GF-D8 (cell line): Measurements from ENCODE around the gene SPEN.
"Not testable (repeated sequence)": the region's sequence is repeated elsewhere in the genome, so short reads cannot be mapped to it uniquely, and the experiment has no call there.

Experiments used
- DNase-seq: peaks from one replicate; lab custom pipeline; 2025; lab: John Stamatoyannopoulos, UW

Gene SPEN

DNA sequence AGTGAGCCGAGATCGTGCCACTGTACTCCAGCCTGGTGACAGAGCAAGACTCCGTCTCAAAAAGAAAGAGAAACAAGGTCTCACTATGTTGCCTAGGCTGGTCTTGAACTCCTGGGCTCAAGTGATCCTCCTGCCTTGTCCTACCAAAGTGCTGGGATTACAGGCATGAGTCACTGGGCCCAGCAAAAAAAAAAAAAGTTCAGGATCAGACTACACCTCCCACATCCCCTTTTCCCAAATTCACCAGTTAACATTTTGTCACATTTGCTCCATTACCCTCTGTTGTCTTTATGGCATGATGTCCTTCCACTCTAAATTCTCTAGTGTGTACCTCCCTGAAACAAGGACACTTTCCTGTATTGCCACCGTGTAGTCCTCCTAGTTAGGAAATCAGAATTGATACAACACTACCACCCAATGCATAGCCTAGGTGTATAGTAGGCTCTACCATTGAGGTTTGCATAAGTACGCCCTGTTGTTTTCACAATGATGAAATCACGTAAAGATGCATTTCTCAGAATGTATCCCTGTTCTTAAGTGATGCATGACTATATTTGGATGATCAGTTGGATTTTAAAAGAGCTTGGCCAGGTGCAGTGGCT, 10.7 kb downstream of the SPEN start:
- no peak for DNase-seq

DNA sequence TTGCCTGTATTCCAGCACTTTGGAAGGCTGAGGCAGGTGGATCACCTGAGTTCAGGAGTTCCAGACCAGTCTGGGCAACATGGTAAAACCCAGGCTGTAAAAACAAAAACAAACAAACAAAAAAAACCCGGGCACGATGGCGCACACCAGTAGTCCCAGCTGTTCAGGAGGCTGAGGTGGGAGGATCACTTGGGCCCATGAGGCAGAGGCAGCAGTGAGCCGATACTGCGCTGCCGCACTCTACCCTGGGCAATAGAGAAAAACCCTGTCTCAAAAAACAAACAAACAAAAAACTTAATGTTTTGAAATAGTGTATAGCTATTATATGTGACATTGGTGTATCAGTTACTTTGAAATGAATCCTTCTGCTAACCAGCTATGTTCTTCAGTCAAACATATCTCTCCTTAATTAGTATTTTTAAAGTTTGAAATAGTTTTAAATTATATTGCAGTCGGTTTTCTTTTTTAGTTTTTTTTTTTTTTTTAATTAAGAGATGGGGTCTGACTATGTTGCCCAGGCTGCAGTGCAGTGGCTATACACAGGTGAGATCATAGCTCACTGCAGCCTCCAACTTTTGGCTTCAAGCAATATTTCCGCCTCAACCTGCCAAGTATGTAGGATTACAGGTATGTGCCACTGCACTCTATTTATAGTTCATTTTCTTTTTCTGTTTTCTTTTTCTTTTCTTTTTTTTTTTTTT, 11.3 kb downstream of the SPEN start:
- no peak for DNase-seq

DNA sequence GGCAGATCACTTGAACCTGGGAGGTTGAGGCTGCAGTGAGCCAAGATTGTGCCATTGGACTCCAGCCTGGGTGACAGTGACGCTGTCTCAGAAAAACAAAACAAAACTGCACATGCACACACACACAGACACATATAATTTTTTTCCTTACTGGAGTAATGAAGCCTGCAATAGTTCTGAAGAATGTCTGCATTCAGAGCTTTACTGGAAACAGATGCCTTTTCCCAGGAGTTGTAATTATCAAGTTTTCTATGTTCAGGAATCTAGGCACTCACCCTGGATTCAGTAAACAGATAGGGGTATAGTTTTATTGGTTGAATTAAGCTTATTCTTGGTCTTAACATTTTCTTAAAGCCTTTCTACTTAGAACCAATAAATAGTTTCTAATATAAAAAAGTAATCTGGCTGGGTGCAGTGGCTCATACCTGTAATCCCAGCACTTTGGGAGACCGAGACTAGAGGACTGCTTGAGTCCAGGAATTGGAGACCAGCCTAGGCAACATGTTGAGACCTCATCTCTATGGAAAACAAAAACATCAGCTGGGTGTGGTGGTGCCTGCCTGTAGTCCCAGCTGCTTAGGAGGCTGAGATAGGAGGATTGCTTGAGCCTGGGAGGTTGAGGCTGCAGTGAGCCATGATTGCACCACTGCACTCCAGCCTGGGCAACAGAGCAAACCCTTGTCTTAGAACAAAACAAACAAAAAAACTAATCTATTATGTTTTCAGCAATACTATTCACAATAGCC, 15.8 kb downstream of the SPEN start:
- no peak for DNase-seq

DNA sequence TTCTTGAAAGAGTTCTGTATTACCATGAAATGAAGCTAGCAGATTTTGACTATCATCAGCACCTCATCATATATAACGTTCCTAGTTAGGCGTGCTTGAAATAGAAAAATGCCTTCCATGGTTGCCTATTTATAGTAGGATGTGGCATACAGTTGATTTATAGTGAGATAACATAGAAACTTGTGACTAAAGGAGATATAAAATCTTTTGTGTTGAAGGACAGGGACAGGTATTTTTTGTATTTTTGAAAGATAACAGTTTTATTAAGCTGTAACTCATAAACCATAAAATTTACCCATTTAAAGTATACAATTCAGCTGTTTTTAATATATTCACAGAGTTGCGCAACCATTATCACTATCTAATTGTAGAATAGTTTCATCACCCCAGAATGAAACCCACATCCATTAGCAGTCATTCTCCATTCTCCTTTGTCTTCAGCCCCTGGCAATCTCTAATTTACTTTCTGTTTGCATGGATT, 19.3 kb downstream of the SPEN start:
- no peak for DNase-seq

DNA sequence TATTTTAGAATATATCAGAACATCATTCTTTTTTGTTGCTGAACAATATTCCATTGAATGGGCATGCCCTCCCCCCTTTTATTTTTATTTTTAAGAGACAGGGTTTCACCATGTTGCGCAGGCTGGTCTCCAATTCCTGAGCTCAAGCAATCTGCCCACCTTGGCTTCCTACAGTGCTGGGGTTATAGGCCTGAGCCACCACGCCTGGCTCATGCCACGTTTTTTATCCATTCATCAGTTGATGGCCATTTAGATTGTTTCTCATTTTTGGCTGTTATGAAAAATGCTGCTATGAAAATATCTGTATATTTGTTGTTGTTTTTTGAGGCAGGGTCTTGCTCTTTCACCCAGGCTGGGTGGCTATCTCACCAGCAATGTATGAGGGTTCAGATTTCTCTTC, 19.8 kb downstream of the SPEN start:
- no peak for DNase-seq

DNA sequence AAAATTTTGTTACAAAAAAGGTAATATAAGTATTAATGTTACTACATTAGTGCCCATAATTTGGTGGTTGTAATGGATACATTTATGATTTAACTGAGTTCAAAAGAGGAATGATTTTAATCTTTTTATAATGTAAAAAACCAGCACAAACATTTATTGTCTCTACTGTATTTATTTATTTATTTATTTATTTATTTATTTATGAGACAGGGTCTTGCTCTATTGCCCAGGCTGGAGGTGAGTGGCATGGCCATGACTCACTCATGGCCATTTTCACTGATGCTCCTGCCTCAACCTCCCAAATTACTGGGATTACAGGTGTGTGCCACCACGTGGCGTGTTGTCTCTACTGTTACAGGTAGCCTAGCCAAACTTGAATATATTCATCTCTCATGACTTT, 21.9 kb downstream of the SPEN start:
- no peak for DNase-seq

DNA sequence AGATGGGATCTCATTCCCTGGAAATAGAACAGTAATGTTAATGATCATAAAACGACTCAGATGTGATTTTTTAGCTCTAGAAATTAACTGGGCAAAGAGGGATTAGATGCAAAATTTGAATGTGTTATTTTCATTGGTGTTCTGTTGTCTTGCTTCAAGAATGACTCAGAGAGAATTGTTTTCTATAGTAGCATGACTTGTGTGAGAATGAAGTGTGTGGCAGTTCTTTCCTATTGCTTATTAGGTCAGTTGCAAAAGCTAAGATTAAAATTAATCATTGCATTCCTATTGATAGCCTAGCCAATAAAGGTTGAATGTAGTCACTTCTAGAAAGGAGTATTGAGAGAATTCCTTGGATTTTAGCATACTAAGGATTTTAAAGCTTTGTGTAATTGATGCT, 22.9 kb downstream of the SPEN start:
- no peak for DNase-seq

DNA sequence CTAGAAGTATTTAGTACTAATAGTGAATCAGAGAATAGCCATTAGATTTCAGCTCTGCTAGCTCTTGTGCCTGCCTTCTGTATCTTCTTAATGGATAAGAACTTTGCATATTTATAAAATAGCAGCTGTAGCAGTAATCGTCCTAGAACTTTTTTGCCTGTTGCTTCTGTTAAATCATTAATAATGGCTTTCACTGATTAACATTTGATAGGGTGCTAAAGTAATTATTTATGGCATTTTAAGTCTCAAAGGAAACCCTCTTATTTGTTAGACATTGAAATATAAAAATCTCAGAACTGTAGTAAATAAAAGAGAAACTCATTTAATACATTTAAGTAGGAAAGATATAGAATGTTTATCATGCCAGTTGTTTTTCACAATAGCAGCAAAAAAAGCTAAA, 27.0 kb downstream of the SPEN start:
- no peak for DNase-seq

DNA sequence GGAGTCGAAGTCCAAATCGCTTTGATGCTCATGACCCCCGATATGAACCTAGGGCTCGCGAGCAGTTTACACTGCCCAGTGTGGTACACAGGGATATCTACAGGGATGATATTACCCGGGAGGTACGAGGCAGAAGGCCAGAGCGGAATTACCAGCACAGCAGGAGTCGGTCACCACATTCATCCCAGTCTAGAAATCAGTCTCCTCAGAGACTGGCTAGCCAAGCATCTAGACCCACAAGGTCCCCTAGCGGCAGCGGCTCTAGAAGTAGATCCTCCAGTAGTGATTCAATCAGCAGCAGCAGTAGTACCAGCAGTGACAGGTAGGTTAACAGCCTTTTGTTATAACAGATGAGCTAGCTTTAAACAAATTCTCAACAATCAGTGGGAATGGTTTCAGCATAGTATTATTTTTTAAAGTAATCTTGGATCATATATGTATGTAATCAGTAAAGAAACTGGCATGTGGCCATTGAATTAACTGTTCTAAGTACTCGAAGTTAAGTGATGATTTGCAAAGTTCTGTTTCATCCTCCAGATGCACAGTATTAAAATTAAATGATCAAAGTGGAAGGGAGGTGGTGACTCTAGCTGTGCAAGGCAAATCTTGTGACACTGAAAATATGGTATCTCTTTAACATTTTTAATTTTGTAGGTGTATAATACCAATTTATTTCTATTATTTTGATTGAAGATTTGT, 29.0 kb downstream of the SPEN start:
- DNase-seq: no peak

DNA sequence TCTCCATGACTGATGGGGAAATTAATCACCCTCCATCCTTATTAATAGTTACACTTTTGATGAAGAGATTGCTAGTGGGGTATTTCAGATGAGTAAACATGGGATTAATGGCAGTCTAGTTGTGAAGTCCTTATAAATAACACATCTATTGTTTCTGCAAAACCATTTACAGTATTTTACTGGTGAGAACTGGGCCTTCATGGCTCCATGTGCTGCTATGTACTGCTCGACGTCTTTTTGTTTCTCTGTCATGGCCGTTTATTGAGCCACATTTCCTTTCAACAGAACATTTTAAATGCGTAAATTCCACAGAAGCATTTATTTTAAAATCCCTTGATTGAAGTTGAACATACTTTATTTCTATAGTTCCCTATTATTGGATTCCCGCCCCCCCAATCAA, 34.5 kb downstream of the SPEN start:
- no peak for DNase-seq

DNA sequence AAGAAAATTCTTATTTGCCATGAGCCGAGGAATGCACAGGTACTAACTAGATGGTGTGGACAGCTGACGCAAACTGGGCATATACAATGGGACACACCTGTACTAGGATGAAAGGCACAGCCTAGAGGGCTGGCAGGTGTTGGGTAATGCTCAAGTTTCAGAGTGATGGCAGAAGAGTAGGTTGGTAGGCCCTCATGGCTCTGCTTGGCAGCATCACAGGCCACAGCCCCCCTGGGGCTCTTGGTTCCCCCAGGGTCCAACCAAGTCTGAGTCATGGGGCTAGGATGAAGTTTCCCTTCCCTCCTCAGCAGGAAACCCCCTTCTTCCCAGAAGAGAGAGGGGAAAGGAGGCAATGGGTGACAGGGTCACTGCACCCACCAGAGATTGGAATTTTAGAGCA, 35.2 kb downstream of the SPEN start:
- DNase-seq: no peak

DNA sequence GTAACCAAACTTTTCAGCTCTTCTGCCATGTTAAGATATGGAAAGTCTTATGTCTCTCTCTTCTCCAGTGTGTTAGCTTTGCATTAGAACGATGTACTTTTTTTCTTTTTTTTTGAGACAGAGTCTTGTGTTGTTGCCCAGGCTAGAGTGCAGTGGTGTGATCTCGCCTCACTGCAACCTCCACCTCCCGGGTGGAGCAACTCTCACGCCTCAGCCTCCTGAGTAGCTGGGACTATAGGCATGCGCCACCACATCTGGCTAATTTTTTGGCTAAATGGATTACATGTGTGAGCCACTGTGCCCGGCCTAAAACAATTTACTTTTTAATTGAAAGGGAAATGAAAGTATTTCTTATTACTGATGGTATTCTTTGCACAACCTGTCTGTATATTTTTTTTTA, 35.8 kb downstream of the SPEN start:
- no peak for DNase-seq

DNA sequence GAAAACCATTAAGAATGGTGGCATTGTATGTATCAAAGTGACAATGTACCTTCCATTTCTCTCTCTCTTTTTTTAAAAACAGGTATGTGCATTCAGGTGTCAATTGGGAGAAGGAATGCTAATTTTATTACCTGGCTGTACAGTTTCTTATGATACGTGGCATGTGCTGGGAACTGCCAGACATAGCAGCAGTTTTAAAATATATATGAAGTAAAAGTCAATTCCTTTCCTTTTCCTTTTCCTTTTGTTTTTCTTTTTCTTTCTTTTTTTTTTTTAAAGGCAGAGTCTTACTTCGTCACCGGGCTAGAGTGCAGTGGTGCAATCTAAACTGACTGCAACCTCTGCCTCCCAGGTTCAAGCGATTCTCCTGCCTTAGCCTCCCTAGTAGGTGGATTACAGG, 37.0 kb downstream of the SPEN start:
- DNase-seq: no peak

DNA sequence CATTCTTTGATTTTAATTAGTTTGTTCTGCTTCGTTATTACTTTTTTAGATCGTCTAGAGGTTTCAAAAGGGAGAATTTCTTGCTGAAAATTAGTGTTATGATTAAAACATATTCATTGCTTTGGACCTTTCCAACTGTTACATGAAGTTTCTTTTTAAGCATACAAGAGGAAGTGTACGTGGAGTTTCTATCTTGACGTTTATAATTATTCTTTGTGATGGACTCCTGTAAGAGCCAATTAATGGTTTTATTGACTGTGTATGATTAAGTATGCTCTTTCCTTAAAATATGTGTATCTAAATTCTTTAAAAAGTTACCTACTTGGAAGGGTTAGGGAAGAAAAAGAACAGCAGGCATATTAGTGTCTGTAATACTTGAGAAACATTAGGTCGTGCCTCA, 37.8 kb downstream of the SPEN start:
- DNase-seq: no peak

DNA sequence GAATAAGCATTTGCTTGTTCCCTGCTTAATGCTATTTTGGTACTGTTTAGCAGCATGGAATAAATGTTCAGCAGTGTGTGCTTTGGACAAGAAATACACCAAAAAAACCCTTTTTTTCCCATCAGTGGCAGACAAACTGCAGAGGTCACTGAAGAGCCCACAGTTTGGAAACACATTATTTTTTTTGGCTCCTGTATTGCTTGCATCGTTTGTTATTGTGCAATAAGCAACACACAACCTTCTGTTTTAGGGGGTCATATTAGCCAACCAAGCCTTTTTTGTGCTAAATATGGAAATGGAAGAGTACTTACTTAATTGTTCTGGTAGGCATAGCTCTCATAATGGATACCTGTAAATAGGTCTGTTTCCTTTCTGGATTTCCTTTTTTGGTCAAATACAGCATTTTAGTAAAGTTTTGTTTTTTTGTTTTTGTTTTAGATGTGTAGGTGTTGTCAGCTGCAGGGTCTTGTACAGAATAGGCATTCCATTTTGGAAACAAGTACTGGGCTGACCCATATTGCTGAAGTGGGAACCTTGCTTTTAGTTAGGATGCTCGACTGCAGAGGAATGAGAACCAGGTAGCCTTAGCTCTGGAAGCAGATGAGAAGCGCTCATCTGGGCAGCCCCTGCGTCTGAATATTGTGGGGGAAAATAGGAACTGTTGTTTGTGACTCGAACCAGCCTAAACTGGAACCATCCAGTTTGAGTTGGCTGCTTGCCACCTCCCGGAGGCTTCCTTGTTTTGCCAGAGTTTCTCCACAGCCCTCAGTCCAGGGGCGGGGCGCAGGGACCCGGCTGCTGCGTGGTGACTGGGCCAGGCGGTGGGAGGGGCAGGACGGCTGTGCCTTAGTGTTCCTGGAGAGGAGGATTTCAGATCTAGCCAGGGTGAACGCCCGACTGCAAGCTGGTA, 38.4 kb downstream of the SPEN start:
- peak; percentile 74 for DNase-seq

DNA sequence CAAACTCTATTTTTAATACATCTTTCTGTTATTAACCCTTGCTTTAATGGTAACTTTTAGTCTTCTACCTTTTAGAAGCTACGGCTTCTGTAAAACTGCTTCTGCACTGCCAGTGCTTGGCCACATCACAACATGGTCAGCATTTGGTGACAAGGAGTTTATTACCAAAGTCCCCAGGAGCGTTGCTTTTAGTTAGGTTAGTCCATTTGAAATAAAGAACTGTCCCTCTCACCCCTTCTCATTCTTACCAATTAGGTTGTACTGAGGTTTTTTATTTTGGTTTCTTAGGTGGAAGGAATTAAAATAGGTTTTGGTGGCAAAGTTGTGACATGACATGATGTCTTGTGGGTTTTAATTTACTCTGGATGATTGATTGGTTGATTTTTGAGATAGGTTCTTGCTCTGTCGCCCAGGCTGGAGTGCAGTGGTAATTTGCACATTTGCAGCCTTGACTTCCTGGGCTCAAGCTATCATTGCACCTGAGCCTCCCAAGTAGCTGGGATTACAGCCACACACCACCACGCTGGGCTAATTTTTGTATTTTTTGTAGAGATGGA, 39.2 kb downstream of the SPEN start:
- no peak for DNase-seq

DNA sequence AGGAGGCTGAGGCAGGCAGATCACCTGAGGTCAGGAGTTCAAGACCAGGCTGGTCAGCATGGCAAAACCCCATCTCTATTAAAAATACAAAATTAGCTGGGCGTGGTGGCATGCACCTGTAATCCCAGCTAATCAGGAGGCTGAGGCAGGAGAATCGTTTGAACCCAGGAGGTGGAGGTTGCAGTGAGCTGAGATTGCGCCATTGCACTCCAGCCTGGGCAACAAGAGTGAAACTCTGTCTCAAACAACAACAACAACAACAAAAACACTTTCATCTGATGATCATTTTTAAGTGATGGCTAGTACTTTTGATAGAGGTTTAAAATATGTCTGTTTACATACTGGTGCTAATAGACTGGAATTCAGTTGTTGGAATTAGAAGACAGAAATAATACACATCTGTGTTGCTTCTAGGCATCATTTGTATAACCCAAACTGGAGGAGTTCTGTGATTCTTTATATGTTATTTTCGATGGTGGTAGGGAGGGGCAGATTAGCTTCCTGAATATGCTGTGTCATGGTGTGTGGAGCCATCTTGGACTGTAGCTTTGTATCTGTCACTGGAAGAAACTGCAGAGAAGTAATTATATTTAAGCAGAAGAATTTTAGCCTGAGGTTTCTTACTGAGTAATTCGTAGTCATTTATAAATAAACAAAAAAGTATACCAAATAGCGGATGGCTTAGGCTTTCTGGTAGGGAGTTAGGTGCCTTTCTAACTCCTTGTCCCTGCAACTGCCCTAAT, 45.5 kb downstream of the SPEN start:
- not testable (repeated sequence) for DNase-seq

DNA sequence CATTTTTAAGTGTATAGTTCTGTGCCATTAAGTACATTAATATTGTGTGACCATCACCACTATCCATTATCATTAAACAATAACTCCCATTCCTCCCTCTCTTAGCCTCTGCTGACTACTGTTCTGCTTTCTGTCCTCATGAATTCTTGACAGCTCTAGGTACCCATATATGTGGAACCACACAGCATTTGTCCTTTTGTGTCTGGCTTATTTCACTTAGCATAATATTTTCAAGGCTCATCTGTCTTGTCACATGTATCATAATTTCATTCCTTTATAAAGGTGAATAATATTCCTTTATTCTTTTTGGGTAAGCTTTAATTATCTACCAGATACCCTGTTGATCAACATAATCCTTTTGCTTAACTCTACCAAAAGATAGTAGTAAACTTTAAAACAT, 47.7 kb downstream of the SPEN start:
- no peak for DNase-seq

DNA sequence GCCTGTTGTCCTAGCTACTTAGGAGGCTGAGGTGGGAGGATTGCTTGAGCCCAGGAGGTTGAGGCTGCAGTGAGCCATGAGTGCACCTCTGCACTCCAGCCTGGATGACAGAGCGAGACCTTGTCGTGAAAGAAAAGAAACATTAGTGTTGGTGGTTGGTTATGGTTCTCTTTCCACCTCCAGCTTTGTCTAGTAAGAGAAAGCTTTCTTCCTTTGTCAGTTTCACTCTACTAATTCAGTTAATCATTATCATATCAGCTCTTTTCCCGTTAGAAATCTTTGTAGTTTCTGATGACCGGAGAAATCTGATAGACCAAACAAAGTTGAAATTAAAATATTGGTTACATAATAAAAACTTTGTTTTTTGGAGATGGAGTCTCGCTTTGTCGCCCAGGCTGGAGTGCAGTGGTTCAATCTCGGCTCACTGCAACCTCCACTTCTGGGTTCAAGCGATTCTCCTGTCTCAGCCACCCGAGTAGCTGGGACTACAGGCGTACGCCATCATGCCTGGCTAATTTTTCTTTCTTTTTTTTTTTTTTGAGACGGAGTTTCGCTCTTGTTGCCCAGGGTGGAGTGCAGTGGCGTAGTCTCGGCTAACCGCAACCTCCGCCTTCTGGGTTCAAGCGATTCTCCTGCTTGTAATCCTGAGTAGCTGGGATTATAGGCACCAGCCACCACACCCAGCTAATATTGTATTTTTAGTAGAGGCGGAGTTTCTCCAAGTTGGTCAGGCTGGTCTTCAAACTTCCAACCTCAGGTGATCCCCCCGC, 49.5 kb downstream of the SPEN start:
- not testable (repeated sequence) for DNase-seq

DNA sequence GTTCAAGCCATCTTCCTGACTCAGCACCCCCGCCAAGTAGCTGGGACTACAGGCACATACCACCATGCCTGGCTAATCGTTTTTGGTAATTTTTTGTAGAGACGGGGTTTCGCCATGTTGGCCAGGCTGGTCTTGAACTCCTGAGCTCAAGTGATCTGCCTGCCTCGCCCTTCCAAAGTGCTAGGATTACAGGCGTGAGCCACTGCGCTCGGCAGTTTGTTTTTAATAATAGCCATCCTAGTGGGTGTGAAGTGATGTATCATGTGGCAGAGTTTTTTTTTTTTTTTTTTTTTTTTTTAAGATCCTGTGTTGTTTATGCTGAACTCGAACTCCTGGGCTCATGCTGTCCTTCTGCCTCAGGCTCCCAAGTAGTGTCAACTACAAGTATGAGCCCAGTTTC, 51.8 kb downstream of the SPEN start:
- no peak for DNase-seq
